ENCODE results near the gene EEPD1.

The EEPD1 gene

GRCh38 chr7:36115448-36116321, 37.4 kb upstream of the EEPD1 start:
- POLR2A ChIA-PET: no interaction called here
- no peak overlapping the region for H3K27ac ChIP-seq (ENCODE audit: extremely low read depth, low read depth, low read length)
- TF ChIP-seq KLF16 (tag by site-specific recombination; IDR thresholded peaks at IDR 0.05) (no peak), YY1 (tag by site-specific recombination; IDR thresholded peaks at IDR 0.05) (no peak), ZNF600 (tag by site-specific recombination; IDR thresholded peaks at IDR 0.05) (0 out of 2 replicates have a peak, but pooled peaks have one; percentile 17), ZNF624 (tag by site-specific recombination; IDR thresholded peaks at IDR 0.05) (no peak), GLIS1 (tag by site-specific recombination; IDR thresholded peaks at IDR 0.05) (peak; percentile 79), ZNF398 (tag by site-specific recombination; IDR thresholded peaks at IDR 0.05) (0 out of 2 replicates have a peak, but pooled peaks have one; percentile 35), ZNF239 (tag by site-specific recombination; IDR thresholded peaks at IDR 0.05) (no peak), ZNF701 (tag by site-specific recombination; IDR thresholded peaks at IDR 0.05) (no peak), ZNF521 (tag by site-specific recombination; IDR thresholded peaks at IDR 0.05) (no peak), ZNF211 (tag by site-specific recombination; IDR thresholded peaks at IDR 0.05; ENCODE audit: low read depth) (no peak), ZSCAN4 (tag by site-specific recombination; IDR thresholded peaks at IDR 0.05) (no peak), KLF9 (tag by site-specific recombination; IDR thresholded peaks at IDR 0.05; ENCODE audit: low read depth) (no peak), ZNF830 (tag by site-specific recombination; IDR thresholded peaks at IDR 0.05; ENCODE audit: low read depth) (no peak), SP7 (tag by site-specific recombination; IDR thresholded peaks at IDR 0.05) (0 out of 2 replicates have a peak, but pooled peaks have one; percentile 37), ZFHX2 (tag by site-specific recombination; conservative IDR thresholded peaks at IDR 0.05) (peak; percentile 48; the same call in 1 of the 2 replicates), PRDM10 (tag by site-specific recombination; IDR thresholded peaks at IDR 0.05) (peak; percentile 58), ZBTB49 (tag by site-specific recombination; IDR thresholded peaks at IDR 0.05; ENCODE audit: low read depth) (no peak), ZNF157 (tag by site-specific recombination; IDR thresholded peaks at IDR 0.05) (no peak), ZNF626 (tag by site-specific recombination; IDR thresholded peaks at IDR 0.05) (no peak), ZBTB44 (tag by site-specific recombination; IDR thresholded peaks at IDR 0.05) (no peak), PRDM4 (tag by site-specific recombination; IDR thresholded peaks at IDR 0.05) (no peak), ZNF629 (tag by site-specific recombination; IDR thresholded peaks at IDR 0.05) (0 out of 2 replicates have a peak, but pooled peaks have one; percentile 23)

More at GRCh38 chr7:36115448-36116321, 37.4 kb upstream of the EEPD1 start:
- H3K4me1 ChIP-seq (ENCODE audit: control insufficient read depth, insufficient read depth, low read length): peaks cover 6% of the 10 kb centered on the region; the same call in 1 of the 2 replicates
- H3K4me3 ChIP-seq (ENCODE audit: low read depth, low read length): no peak overlapping the region
- H3K36me3 ChIP-seq (ENCODE audit: control insufficient read depth in 2 of 2, insufficient read depth in 1 of 2, low read length in 2 of 2): no peaks in the 10 kb centered on the region
- CTCF ChIA-PET: interaction anchor here (1.5 to 2.5 kb wide), 2 partner anchors 13 to 204 kb away, joined by 3 to 9 read pairs; no protein-coding TSS in a partner anchor
- H3K9me3 ChIP-seq (ENCODE audit: control insufficient read depth, insufficient read depth, low read depth, low read length): no peaks in the 10 kb centered on the region
